ENCODE data around the gene CHST15. TPM values are rescaled to one million over a fixed set of nuclear protein-coding genes. Genes with fewer than 3 reads are reported as not detected.

The CHST15 gene
- total and polyA plus RNA-seq, 2 of the 13 experiments (the other 11 are each of a cell fraction or from before 2014, with no cell fraction given) = 1.4 to 94.7 TPM

DNA sequence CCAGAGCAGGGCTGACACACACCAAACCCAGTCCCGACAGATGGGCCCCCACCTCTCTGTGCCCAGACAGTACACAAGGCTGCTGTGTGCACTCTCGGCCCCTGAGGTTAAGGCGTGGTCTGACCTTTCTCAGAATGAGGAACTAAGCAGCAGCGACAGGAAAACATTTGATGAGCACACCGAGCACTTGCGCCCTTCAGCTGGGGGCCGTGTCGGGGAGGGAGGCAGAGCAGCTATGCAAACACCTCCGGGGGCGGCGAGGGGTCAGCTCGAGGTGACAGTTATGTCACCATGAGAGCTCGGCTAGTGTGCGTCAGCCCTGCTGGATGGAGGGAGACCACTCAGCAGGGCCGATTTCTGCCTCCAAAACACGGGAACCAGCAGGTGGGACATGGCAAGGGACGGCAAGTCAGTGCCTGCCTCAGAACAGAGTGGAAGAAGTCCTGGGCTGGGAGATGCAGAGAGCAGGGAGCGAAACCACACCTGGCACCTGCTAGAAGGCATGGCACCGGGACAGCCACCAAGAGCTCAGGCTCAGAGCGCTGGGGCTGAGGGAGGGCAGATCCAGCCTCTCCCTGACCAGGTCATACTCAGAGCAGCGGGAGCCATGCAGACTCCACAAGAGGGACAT is 57.4 kb downstream of the CHST15 start (continued):
- peak; percentile 80 for TF ChIP-seq KAT8 (CRISPR knock-in tag; IDR thresholded peaks at IDR 0.05)
- TF ChIP-seq ZNF598 (CRISPR knock-in tag; IDR thresholded peaks at IDR 0.05; ENCODE audit: borderline replicate concordance) = peak; percentile 41; the same call in 1 of the 2 replicates
- TF ChIP-seq KLF16 (CRISPR knock-in tag; IDR thresholded peaks at IDR 0.05) = peak in 1 of 2 experiments; percentile 85; a peak in 2 of 4 replicates
- no peak for TF ChIP-seq DR1 (CRISPR knock-in tag; IDR thresholded peaks at IDR 0.05)
- TF ChIP-seq TEF (CRISPR knock-in tag; IDR thresholded peaks at IDR 0.05) = no peak
- TF ChIP-seq NCOA2 (CRISPR knock-in tag; IDR thresholded peaks at IDR 0.05) = peak; percentile 96
- TF ChIP-seq FOXC1 (CRISPR knock-in tag; IDR thresholded peaks at IDR 0.05; ENCODE audit: borderline replicate concordance) = peak; percentile 78; the same call in 1 of the 2 replicates
- no peak for TF ChIP-seq ZNF33A (CRISPR knock-in tag; IDR thresholded peaks at IDR 0.05; ENCODE audit: borderline replicate concordance)
- TF ChIP-seq SMAD9 (CRISPR knock-in tag; IDR thresholded peaks at IDR 0.05) = no peak
- TF ChIP-seq POGZ (CRISPR knock-in tag; IDR thresholded peaks at IDR 0.05) = peak; percentile 88
- no peak for TF ChIP-seq DZIP1 (CRISPR knock-in tag; IDR thresholded peaks at IDR 0.05)
- TF ChIP-seq KMT2A (CRISPR knock-in tag; IDR thresholded peaks at IDR 0.05) = peak; percentile 69
- TF ChIP-seq TAF15 (IDR thresholded peaks at IDR 0.05; ENCODE audit: low read depth, low read length, poor library complexity, severe bottlenecking) = peak; percentile 55
- no peak for TF ChIP-seq GPBP1L1 (CRISPR knock-in tag; IDR thresholded peaks at IDR 0.05)
- TF ChIP-seq ZNF883 (CRISPR knock-in tag; IDR thresholded peaks at IDR 0.05; ENCODE audit: not compliant biosample characterization) = no peak
- no peak for TF ChIP-seq ARNT (IDR thresholded peaks at IDR 0.05)
- peak; percentile 75; the same call in 1 of the 2 replicates for TF ChIP-seq KLF11 (CRISPR knock-in tag; IDR thresholded peaks at IDR 0.05)
- peak; percentile 99 for TF ChIP-seq ZNF788 (CRISPR knock-in tag; IDR thresholded peaks at IDR 0.05; ENCODE audit: borderline replicate concordance)
- TF ChIP-seq HNRNPL (IDR thresholded peaks at IDR 0.05; ENCODE audit: low read depth, low read length) = no peak; the same call in 1 of the 2 replicates
- peak; percentile 72; the same call in 1 of the 2 replicates for TF ChIP-seq YEATS4 (CRISPR knock-in tag; IDR thresholded peaks at IDR 0.05; ENCODE audit: borderline replicate concordance)
- no peak for TF ChIP-seq ATM (IDR thresholded peaks at IDR 0.05; ENCODE audit: borderline replicate concordance)
- 0 out of 2 replicates have a peak, but pooled peaks have one; percentile 27 for TF ChIP-seq WIZ (CRISPR knock-in tag; IDR thresholded peaks at IDR 0.05)
- TF ChIP-seq, protein P1, sequence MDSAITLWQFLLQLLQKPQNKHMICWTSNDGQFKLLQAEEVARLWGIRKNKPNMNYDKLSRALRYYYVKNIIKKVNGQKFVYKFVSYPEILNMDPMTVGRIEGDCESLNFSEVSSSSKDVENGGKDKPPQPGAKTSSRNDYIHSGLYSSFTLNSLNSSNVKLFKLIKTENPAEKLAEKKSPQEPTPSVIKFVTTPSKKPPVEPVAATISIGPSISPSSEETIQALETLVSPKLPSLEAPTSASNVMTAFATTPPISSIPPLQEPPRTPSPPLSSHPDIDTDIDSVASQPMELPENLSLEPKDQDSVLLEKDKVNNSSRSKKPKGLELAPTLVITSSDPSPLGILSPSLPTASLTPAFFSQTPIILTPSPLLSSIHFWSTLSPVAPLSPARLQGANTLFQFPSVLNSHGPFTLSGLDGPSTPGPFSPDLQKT (CRISPR knock-in tag; IDR thresholded peaks at IDR 0.05; ENCODE audit: borderline replicate concordance) = no peak
- TF ChIP-seq XBP1 (CRISPR knock-in tag; IDR thresholded peaks at IDR 0.05) = 0 out of 2 replicates have a peak, but pooled peaks have one; percentile 21
- TF ChIP-seq PHF8 (CRISPR knock-in tag; IDR thresholded peaks at IDR 0.05) = 0 out of 2 replicates have a peak, but pooled peaks have one; percentile 40
- TF ChIP-seq NFRKB (IDR thresholded peaks at IDR 0.05) = no peak

All from HepG2 (cell line).